Left hindlimb (tissue), 1 donor: ENCODE measurements around the gene GPC6.

ENCODE experiments used
- DNase-seq: peaks from one replicate; pipeline ENCODE4 v3.0.0-alpha.2; 2018

Gene GPC6

GRCh38 chr13:93621966-93622365, 395.4 kb downstream of the GPC6 start:
- DNase-seq, result no peak

GRCh38 chr13:93624311-93624777, 397.7 kb downstream of the GPC6 start:
- DNase-seq, result no peak

GRCh38 chr13:93625536-93625935, 398.9 kb downstream of the GPC6 start:
- DNase-seq, result peak; percentile 29

- no peak for DNase-seq
Measured at GRCh38 chr13:93628136-93628797, 401.7 kb downstream of the GPC6 start.

GRCh38 chr13:93635616-93636032, 409.0 kb downstream of the GPC6 start:
- DNase-seq, result peak; percentile 32

GRCh38 chr13:93637852-93638251, 411.2 kb downstream of the GPC6 start:
- DNase-seq, result no peak

GRCh38 chr13:93640452-93640851, 413.8 kb downstream of the GPC6 start:
- no peak for DNase-seq

- DNase-seq, result no peak
Measured at GRCh38 chr13:93646245-93646644, 419.6 kb downstream of the GPC6 start.

GRCh38 chr13:93649496-93649895, 422.9 kb downstream of the GPC6 start:
- no peak for DNase-seq

- no peak for DNase-seq
Measured at GRCh38 chr13:93653776-93654175, 427.2 kb downstream of the GPC6 start.

GRCh38 chr13:93655154-93655553, 428.5 kb downstream of the GPC6 start:
- DNase-seq, result no peak

- no peak for DNase-seq
Measured at GRCh38 chr13:93660391-93661063, 433.9 kb downstream of the GPC6 start.

GRCh38 chr13:93670866-93671265, 444.3 kb downstream of the GPC6 start:
- DNase-seq, result no peak

GRCh38 chr13:93672996-93673395, 446.4 kb downstream of the GPC6 start:
- no peak for DNase-seq

GRCh38 chr13:93673885-93674284, 447.3 kb downstream of the GPC6 start:
- no peak for DNase-seq

GRCh38 chr13:93674337-93674755, 447.7 kb downstream of the GPC6 start:
- DNase-seq, result no peak

- DNase-seq, result no peak
Measured at GRCh38 chr13:93680329-93680728, 453.7 kb downstream of the GPC6 start.

GRCh38 chr13:93685900-93686299, 459.3 kb downstream of the GPC6 start:
- no peak for DNase-seq

GRCh38 chr13:93686399-93686798, 459.8 kb downstream of the GPC6 start:
- no peak for DNase-seq

GRCh38 chr13:93687261-93687660, 460.7 kb downstream of the GPC6 start:
- no peak for DNase-seq

- no peak for DNase-seq
Measured at GRCh38 chr13:93689333-93689732, 462.7 kb downstream of the GPC6 start.

GRCh38 chr13:93690139-93690538, 463.5 kb downstream of the GPC6 start:
- no peak for DNase-seq

GRCh38 chr13:93698016-93698613, 471.5 kb downstream of the GPC6 start:
- no peak for DNase-seq

- DNase-seq, result no peak
Measured at GRCh38 chr13:93700115-93700514, 473.5 kb downstream of the GPC6 start.
